Dedifferentiated amniotic fluid mesenchymal stem cell (primary cell): ENCODE data around the gene GPRC5D.

ENCODE experiments used
- DNase-seq: peaks from one replicate; pipeline ENCODE4 v3.0.0-alpha.2; 2016; ENCODE audit errors: extremely low spot score

GPRC5D gene

DNA sequence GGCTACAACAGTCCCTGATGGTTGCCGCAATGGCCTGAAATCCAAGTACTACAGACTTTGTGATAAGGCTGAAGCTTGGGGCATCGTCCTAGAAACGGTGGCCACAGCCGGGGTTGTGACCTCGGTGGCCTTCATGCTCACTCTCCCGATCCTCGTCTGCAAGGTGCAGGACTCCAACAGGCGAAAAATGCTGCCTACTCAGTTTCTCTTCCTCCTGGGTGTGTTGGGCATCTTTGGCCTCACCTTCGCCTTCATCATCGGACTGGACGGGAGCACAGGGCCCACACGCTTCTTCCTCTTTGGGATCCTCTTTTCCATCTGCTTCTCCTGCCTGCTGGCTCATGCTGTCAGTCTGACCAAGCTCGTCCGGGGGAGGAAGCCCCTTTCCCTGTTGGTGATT, 43.7 kb downstream of the GPRC5D start:
- DNase-seq, result no peak

DNA sequence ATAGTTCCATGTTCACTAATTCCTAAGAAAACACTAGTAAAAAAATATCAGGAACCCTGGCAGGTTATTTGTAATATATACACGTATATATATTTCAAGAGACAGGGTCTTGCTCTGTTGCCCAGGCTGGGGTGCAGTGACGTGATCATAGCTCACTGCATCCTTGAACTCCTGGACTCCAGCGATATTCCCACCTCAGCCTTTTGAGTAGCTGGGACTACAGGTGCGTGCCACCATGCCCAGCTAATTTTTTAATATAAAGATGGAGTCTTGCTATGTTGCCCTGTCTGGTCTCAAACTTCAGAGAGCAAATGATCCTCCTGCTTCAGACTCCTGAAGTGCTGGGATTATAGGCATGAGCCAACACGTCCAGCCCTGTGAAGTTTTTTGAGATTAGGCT, 44.4 kb downstream of the GPRC5D start:
- DNase-seq, result no peak

- no peak for DNase-seq
Observed at GRCh38 chr12:12903642-12904609, 48.0 kb downstream of the GPRC5D start.

GRCh38 chr12:12902036-12902435, 49.9 kb downstream of the GPRC5D start:
- no peak for DNase-seq

- DNase-seq, result peak; percentile 66
Observed at GRCh38 chr12:12901158-12901791, 50.7 kb downstream of the GPRC5D start.

GRCh38 chr12:12900786-12901157, 51.2 kb downstream of the GPRC5D start:
- DNase-seq, result no peak

GRCh38 chr12:12899530-12900380, 52.2 kb downstream of the GPRC5D start:
- peak; percentile 72 for DNase-seq

DNA sequence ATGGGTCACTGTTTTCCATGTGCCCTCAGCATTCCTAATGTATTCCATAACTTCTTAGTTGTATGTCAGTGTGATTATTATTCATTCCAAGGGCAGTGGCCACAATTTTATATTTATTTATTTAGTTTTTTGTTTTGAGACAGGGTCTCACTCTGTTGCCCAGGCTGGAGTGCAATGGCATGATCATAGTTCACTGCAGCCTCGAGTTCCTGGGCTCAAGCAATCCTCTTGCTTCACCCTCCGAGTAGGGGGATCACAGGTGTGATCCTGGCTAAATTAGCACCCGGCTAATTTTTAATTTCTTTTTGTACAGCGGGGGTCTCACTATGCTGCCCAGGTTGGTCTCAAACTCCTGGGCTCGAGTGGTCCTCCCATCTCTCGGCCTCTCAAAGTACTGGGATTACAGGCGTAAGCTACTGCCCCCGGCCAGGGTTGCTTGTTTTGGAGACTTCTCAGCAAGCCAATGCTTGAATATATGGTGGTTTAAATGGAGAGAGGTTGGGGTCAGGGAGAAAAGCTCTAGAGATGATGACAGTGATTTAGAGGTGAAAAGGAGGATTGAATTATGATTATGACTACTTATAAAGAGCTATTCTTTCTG, 53.0 kb downstream of the GPRC5D start:
- no peak for DNase-seq

GRCh38 chr12:12898136-12898717, 53.7 kb downstream of the GPRC5D start:
- DNase-seq, result no peak

- DNase-seq, result no peak
Observed at GRCh38 chr12:12897302-12897701, 54.7 kb downstream of the GPRC5D start.

DNA sequence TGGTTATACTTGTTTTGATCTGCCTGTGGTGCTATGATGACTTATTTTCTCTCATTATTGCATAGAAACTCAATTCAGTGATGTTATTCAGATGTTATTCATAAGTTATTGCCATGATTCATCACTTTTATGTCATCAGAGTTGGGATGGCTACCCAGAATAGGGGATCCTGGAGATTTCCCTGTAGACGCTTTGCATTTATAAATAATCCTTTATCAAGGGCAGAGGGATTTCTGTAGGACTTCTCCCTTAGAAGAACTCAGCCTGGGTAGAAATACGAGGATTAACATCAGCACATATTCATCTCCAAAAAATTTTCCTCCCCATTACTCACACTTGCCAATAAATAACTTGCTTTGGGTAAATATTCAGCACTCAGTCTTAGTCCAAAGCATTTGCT, 55.7 kb downstream of the GPRC5D start:
- DNase-seq, result peak; percentile 59

DNA sequence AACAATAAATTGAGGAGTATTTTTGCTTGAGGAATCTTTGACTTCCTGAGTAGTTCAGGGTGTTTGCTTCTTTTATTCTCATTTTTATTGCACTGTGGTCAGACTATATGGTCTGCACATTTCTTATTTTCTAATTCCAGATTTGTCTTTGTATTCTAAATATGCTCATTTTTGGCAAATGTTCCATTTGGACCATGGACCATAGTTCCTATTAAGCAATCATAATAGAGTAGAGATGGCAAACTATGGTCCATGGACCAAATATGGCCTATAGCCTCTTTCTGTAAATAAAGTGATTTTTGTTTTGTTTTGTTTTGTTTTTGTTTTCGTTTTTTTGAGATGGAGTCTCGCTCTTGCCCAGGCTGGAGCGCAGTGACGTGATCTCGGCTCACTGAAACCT, 58.5 kb downstream of the GPRC5D start:
- no peak for DNase-seq

- DNase-seq, result no peak
Observed at GRCh38 chr12:12892681-12893141, 59.3 kb downstream of the GPRC5D start.

GRCh38 chr12:12891881-12892355, 60.1 kb downstream of the GPRC5D start:
- no peak for DNase-seq

- peak; percentile 73 for DNase-seq
Observed at GRCh38 chr12:12891080-12891880, 60.7 kb downstream of the GPRC5D start, which contains the start of gene GPRC5A. GPRC5A (plus strand) TSS chr12:12891562; CDS start chr12:12908250, 16,688 bp downstream.
